Liver (tissue), 9 donors: ENCODE results near the gene SPATA17. TPM values are rescaled to one million over a fixed set of nuclear protein-coding genes. Genes with fewer than 3 reads are reported as not detected.

Experiments used
- DNase-seq: peaks from one replicate; pipeline ENCODE4 v3.0.0-alpha.2; 2017; ENCODE audit warnings: low spot score
- H3K27ac ChIP-seq, 2 donors: one replicate each; pipeline ENCODE4 v1.7.0; 2013; ENCODE audit warnings: inconsistent platforms in 2 of 2, low read length in 2 of 2, control low read depth in 1 of 2, low read depth in 1 of 2, mild to moderate bottlenecking in 1 of 2
- H3K27me3 ChIP-seq, 4 donors: one replicate each; pipeline versions ENCODE4 v1.6.1 to v1.7.0; 2013; ENCODE audit warnings: low read length in 3 of 4, inconsistent platforms in 1 of 4, mild to moderate bottlenecking in 1 of 4, moderate library complexity in 1 of 4; ENCODE audit not compliant: control insufficient read depth in 4 of 4, insufficient read depth in 4 of 4
- H3K36me3 ChIP-seq, 4 donors: one replicate each; pipeline versions ENCODE4 v1.6.1 to v1.7.0; 2013; ENCODE audit warnings: low read length in 3 of 4, mild to moderate bottlenecking in 3 of 4, low read depth in 1 of 4, moderate library complexity in 1 of 4; ENCODE audit not compliant: control insufficient read depth in 4 of 4, insufficient read depth in 3 of 4
- H3K4me1 ChIP-seq, 4 donors: one replicate each; pipeline versions ENCODE4 v1.6.1 to v1.7.0; 2013; ENCODE audit warnings: low read length in 3 of 4, mild to moderate bottlenecking in 3 of 4, moderate library complexity in 1 of 4; ENCODE audit not compliant: control insufficient read depth in 4 of 4, insufficient read depth in 4 of 4
- H3K4me3 ChIP-seq, 3 donors: one replicate each; pipeline versions ENCODE4 v1.6.1 to v1.7.0; 2013; ENCODE audit warnings: low read length in 3 of 3, control low read depth in 1 of 3, low read depth in 1 of 3, mild to moderate bottlenecking in 1 of 3
- H3K9ac ChIP-seq, 2 donors: one replicate each; pipeline ENCODE4 v1.7.0; 2013; ENCODE audit warnings: low read length in 2 of 2, mild to moderate bottlenecking in 2 of 2, moderate library complexity in 2 of 2, control low read depth in 1 of 2, low read depth in 1 of 2
- H3K9me3 ChIP-seq, 4 donors: one replicate each; pipeline versions ENCODE4 v1.6.1 to v1.7.0; 2013; ENCODE audit warnings: low read length in 3 of 4; ENCODE audit not compliant: control insufficient read depth in 4 of 4
- ATF3 ChIP-seq: IDR thresholded peaks from 2 replicates; pipeline ENCODE4 v1.6.1; 2016; ENCODE audit warnings: antibody characterized with exemption
- CTCF ChIP-seq: fragments of 150-350 bp; IDR thresholded peaks from 2 replicates; pipeline ENCODE4 v1.5.1; 2017; ENCODE audit warnings: improper control_type of control experiment, low read depth, low read length; ENCODE audit not compliant: missing input control
- EGR1 ChIP-seq, 2 donors: IDR thresholded peaks; 2 replicates each; pipeline ENCODE4 v1.6.1; 2016 to 2018; ENCODE audit warnings: antibody characterized with exemption in 2 of 2, low read depth in 2 of 2
- FOXA1 ChIP-seq: IDR thresholded peaks from 2 replicates; pipeline ENCODE4 v1.6.1; 2016; ENCODE audit warnings: antibody characterized with exemption
- FOXA2 ChIP-seq: IDR thresholded peaks from 2 replicates; pipeline ENCODE4 v1.6.1; 2016; ENCODE audit warnings: antibody characterized with exemption
- GABPA ChIP-seq, 2 donors: IDR thresholded peaks in 1 of 2; conservative IDR thresholded peaks in 1 of 2; 2 replicates each; pipeline ENCODE4 v1.6.1; 2016; ENCODE audit warnings: antibody characterized with exemption in 2 of 2, mild to moderate bottlenecking in 1 of 2, moderate library complexity in 1 of 2
- HNF4A ChIP-seq, 2 donors: conservative IDR thresholded peaks; 2 replicates each; pipeline ENCODE4 v1.6.1; 2016; ENCODE audit warnings: antibody characterized with exemption in 2 of 2, mild to moderate bottlenecking in 2 of 2
- HNF4G ChIP-seq: IDR thresholded peaks from 2 replicates; pipeline ENCODE4 v1.6.1; 2016; ENCODE audit warnings: antibody characterized with exemption
- JUND ChIP-seq, 2 donors: IDR thresholded peaks; 2 replicates each; pipeline ENCODE4 v1.6.1; 2016; ENCODE audit warnings: antibody characterized with exemption in 2 of 2
- MAX ChIP-seq: IDR thresholded peaks from 2 replicates; pipeline ENCODE4 v1.6.1; 2016; ENCODE audit warnings: antibody characterized with exemption
- NR2F2 ChIP-seq: IDR thresholded peaks from 2 replicates; pipeline ENCODE4 v1.6.1; 2016; ENCODE audit warnings: antibody characterized with exemption
- RAD21 ChIP-seq, 2 donors: IDR thresholded peaks; 2 replicates each; pipeline ENCODE4 v1.6.1; 2016; ENCODE audit warnings: antibody characterized with exemption in 2 of 2, mild to moderate bottlenecking in 2 of 2
- RXRA ChIP-seq, 2 donors: IDR thresholded peaks; 2 replicates each; pipeline ENCODE4 v1.6.1; 2017 to 2018; ENCODE audit warnings: antibody characterized with exemption in 2 of 2, mild to moderate bottlenecking in 1 of 2
- SP1 ChIP-seq: IDR thresholded peaks from 2 replicates; pipeline ENCODE4 v1.6.1; 2018; ENCODE audit warnings: antibody characterized with exemption, mild to moderate bottlenecking
- TAF1 ChIP-seq: conservative IDR thresholded peaks from 2 replicates; pipeline ENCODE4 v1.6.1; 2016; ENCODE audit warnings: antibody characterized with exemption, mild to moderate bottlenecking
- YY1 ChIP-seq: IDR thresholded peaks from 2 replicates; pipeline ENCODE4 v1.6.1; 2016; ENCODE audit warnings: antibody characterized with exemption, mild to moderate bottlenecking
- ZBTB33 ChIP-seq: IDR thresholded peaks from 2 replicates; pipeline ENCODE4 v1.6.1; 2016; ENCODE audit warnings: antibody characterized with exemption
- WGBS: extraction: QIAGEN DNeasy Blood & Tissue Kit; methylation state at CpG from one replicate; pipeline ENCODE4 v1.1.7; 2013; 5-methylcytosine and 5-hydroxymethylcytosine counted together
- polyA plus RNA-seq, 2 donors: library from polyadenylated mRNA; stranded (reverse) in 1 of 2; unstranded in 1 of 2; fragments of 200-250 nt in 1 of 2; fragments of >200 nt in 1 of 2; fragmentation: Nextera tagmentation in 1 of 2; extraction: Ambion mirVana in 1 of 2; gene quantifications; one replicate each; pipeline versions ENCODE4 v1.2.1 to v1.2.3, GENCODE V29; 2013 to 2015
- total RNA-seq, 2 donors: library from RNA; depleted of rRNA; stranded (reverse); fragments of >200 nt; gene quantifications; one replicate each; pipeline ENCODE4 v1.2.3, GENCODE V29; 2014
- donor health status: healthy.
- donor health status: healthy.
- donor health status: healthy.
- donor health status: healthy.
- donor health status: healthy.

SPATA17 gene
- total and polyA plus RNA-seq, 4 donors: 0.08 TPM; not detected in 2

GRCh38 chr1:217673387-217673786, 42.2 kb downstream of the SPATA17 start:
- Histone ChIP-seq H3K4me3 (no peak overlapping the region), H3K27ac (no peak overlapping the region), H3K9me3 (no peaks in the 10 kb centered on the region), H3K4me1 (no peaks in the 10 kb centered on the region), H3K27me3 (no peaks in the 10 kb centered on the region), H3K9ac (no peak overlapping the region), H3K36me3 (no peaks in the 10 kb centered on the region)
- DNase-seq: no peak
- no peak for TF ChIP-seq ATF3
- TF ChIP-seq SP1: no peak
- TF ChIP-seq TAF1: no peak
- TF ChIP-seq EGR1 (IDR thresholded peaks at IDR 0.05; ENCODE audit: low read depth in 2 of 2): no peak
- 77% methylated on average over 2 of the region's 2 CpGs for WGBS

- TF ChIP-seq MAX (no peak), GABPA (IDR thresholded peaks at IDR 0.05 in 1 of 2, conservative IDR thresholded peaks at IDR 0.05 in 1 of 2) (no peak), RAD21 (IDR thresholded peaks at IDR 0.05) (no peak), FOXA1 (no peak), ATF3 (no peak), CTCF (no peak), RXRA (IDR thresholded peaks at IDR 0.05) (no peak), NR2F2 (no peak), TAF1 (no peak), FOXA2 (no peak), ZBTB33 (no peak)
- Histone ChIP-seq H3K27ac (no peak overlapping the region), H3K36me3 (no peaks in the 10 kb centered on the region), H3K27me3 (no peaks in the 10 kb centered on the region), H3K4me3 (no peak overlapping the region), H3K9ac (no peak overlapping the region), H3K4me1 (no peaks in the 10 kb centered on the region), H3K9me3 (no peaks in the 10 kb centered on the region)
- WGBS: 63% methylated on average over 4 of the region's 4 CpGs
- DNase-seq: no peak
Measured at GRCh38 chr1:217674028-217674729, 43.0 kb downstream of the SPATA17 start.

- no peak for TF ChIP-seq HNF4G
- TF ChIP-seq MAX: no peak
- TF ChIP-seq NR2F2: no peak
- TF ChIP-seq EGR1 (IDR thresholded peaks at IDR 0.05; ENCODE audit: low read depth in 2 of 2): no peak
- no peak for TF ChIP-seq FOXA2
- no peak for TF ChIP-seq SP1
- TF ChIP-seq FOXA1: no peak
- TF ChIP-seq YY1: no peak
- TF ChIP-seq TAF1: no peak
- TF ChIP-seq HNF4A (conservative IDR thresholded peaks at IDR 0.05): no peak
- no peak for TF ChIP-seq RAD21 (IDR thresholded peaks at IDR 0.05)
- TF ChIP-seq RXRA (IDR thresholded peaks at IDR 0.05): no peak
- TF ChIP-seq JUND (IDR thresholded peaks at IDR 0.05): no peak
- TF ChIP-seq CTCF: no peak
- TF ChIP-seq ATF3: no peak
- Histone ChIP-seq H3K9ac (no peak overlapping the region), H3K27me3 (no peaks in the 10 kb centered on the region), H3K27ac (no peak overlapping the region), H3K9me3 (no peaks in the 10 kb centered on the region), H3K4me3 (no peak overlapping the region), H3K36me3 (no peaks in the 10 kb centered on the region), H3K4me1 (no peaks in the 10 kb centered on the region)
- WGBS: 87% methylated on average over 5 of the region's 5 CpGs
- no peak for DNase-seq
Measured at GRCh38 chr1:217681806-217682205, 50.7 kb downstream of the SPATA17 start.
